Measurements from ENCODE around the gene CHMP1A. TPM values are rescaled to one million over a fixed set of nuclear protein-coding genes. Genes with fewer than 3 reads are reported as not detected.
"Not testable (repeated sequence)": the region's sequence is repeated elsewhere in the genome, so short reads cannot be mapped to it uniquely, and the experiment has no call there.

The CHMP1A gene
- total RNA-seq, 1 donor from 2014 or later: 69.5 TPM

DNA sequence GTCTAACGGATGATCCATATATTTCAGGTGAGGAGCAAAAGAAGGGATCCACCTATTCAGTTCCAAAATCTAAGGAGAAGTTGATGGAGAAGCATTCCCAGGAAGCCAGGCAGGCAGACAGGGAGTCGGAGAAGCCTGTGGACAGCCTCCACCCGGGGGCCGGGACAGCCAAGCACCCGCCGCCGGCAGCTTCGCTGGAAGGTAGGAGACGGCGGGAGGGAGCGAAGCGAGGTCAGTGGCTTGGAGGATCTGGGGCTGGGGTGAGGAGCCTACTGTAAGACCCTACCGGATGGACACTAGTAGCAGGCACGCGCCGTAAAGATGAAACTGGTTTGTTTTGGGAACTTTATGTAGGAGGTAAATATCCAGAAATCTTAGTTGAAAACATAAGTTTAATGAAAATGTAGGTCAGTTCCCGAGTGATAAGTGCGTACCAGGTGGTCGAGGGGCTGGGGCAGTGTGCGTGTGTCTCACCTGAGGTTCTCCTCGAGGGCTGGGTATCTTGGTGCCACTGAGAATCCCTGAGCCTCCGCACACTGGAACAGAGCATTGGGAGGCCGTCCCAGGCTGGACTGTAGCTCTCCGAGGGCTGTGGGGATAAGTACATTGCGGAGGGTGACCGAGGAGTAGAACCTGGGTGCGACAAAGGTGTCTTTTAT is 842 bp upstream of the CHMP1A start:
- ATAC-seq: peak; percentile 9

DNA sequence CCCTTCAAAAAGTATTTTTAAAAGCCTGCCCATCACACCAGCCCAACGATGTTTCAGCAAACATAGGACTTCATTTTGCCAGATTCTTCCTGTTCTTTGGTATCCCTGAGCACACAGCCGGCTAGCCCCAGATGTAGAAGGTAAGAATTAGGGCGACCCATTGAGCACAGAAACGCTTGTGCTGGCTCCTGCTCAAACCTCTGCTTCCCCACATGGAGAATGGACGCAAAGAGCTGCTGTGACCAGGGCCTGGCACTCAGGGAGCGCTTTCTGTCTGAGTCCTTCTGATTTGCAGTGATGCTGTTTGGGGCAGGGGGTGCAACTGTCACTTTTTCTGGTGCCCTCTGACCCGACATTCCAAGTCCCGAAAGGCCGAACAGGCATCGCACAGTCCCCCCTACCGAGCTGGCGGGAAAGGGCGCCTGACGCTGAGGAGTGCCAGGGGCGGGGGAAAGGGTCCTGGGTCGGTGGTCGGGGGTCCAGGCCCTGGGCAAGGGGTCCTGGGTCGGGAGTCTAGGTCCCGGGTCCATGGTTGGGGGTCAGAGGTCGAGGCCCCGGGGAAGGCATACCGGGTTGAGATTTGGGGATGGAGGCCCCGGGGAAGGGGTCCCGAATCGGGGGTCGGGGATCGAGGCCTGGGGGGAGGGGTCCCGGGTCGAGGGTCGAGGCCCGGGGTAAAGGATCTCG is 930 bp downstream of the CHMP1A start:
- no peak for ATAC-seq

DNA sequence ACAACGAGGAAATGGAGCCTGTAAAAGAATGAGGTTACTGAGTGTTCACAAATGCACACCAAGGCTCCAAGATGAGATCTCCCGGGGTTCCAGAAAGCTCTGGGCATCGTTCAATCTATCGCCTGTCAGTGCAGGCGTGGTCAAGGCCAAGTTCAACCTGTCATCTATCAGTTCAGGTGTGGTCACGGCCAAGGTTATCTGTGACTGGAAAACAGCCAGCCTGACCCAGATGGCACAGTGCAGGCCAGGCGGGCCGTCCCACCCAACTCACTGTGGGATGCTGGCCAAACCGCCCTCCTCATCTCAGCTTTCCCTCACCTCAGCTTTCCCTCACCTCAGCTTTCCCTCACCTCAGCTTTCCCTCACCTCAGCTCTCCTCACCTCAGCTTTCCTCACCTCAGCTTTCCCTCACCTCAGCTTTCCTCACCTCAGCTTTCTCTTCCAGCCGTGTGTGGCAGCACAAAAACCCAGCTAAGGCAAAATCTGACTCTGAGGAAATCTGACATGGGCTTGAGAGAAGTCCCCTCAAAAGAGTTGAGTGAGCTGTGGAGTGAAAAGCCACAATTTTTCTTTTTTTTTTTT is 2.4 kb downstream of the CHMP1A start:
- no peak for ATAC-seq

DNA sequence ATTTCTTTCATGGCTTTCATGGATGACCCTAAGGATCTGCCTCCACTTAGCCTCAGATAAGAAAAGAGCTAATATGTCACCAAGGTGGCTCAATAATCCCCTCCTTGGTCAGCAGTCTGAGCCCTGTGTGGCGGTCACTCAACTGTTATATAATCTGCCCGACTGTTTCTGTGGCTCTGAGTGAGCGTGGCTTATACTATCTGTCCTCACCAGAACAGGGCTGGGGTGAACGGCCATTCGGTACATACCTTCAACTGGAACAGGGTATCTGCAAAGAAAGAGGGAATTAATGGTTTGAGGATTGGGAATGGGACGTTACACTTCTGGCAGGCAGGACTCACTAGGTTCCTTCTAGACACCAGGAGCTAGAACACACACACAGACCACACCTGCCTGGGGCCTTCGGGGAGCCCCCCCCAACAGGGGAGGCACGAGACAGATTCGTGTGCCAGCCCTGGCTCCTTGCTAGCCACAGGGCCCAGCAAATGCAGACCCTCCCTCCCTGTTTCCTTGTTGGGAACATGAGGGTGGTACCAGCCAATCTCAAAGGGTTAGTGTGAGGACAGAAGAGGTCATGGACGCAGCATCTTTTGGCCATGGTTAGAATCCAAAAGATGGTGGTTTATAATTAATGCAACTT is 3.7 kb downstream of the CHMP1A start:
- no peak for ATAC-seq

DNA sequence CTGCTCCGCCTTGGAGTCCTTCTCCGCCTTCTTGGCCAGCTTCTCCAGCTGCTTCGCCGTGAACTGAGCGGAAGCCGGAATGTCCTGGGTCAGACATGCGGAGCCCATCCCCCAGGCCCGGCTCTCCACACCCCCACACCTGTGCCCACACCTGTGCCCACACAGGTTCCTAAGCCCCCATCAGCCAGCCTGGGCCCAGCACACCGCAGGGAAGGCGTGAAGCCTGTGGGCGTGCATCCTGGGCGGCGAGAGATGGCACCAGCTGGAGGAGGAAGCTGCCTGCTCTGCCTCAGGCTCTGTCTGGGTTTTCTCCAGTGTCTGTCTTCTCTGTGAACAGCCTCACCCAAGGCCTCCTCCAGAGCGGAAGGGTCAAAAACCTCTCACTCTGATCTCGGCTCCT is 5.9 kb downstream of the CHMP1A start:
- ATAC-seq: no peak

DNA sequence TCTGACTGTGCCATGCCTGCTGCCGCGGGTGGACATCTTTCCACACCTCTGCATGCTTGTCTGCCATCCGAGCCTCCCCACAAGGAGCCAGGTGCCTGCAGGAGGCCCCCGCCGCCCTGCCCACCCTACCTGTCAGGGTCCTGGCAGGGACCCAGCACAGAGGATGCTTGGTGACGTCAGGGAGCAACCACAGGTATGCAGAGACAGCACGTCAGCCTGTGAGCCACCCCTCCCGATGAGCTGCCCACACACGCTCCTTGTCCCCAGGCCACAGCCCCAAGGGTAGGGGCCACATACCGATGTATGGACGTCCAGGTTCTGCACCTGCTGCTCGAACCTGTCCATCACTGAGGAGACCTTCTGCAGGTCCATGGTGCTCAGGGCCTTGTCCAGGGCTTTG is 10.6 kb downstream of the CHMP1A start:
- no peak for ATAC-seq

DNA sequence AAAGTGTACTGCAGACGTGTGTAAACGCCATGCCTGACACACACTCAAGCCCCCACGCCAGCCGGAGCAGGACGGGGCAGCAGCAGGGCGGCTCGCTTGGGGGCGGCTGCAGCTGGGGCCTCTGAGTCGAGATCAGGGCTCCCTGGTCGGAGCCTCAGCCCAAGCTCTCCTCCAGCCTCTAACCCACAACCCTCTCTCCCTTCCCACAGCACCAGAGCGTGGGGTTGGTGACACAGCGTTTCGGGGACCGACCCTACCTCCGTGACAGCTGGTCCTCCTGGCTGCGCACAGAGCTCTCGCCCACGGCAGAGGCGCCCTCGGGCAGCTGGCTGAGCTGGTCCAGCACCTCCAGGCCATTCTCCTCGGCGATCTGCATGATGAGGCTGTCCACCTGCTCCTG is 11.2 kb downstream of the CHMP1A start:
- peak; percentile 3 for ATAC-seq

DNA sequence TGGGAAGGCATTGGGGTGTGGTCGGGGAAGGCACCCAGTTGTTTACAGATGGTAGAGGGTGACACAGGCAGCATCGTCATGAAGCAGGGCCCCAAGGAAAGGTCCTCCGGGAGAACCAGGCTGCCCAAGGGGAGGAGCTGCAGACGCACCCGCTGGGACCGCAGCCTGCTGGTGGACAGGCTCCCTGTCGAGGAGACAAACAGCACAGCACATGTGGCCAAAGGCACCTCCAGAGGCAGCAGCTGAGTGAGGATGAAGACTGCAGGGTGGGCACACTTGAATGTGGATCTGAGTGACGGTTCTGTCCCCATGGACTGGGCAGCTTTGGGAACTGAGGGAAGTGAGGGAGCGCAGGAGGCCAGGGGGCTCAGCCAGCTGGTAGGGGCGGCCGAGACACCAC is 12.4 kb downstream of the CHMP1A start:
- ATAC-seq: no peak

DNA sequence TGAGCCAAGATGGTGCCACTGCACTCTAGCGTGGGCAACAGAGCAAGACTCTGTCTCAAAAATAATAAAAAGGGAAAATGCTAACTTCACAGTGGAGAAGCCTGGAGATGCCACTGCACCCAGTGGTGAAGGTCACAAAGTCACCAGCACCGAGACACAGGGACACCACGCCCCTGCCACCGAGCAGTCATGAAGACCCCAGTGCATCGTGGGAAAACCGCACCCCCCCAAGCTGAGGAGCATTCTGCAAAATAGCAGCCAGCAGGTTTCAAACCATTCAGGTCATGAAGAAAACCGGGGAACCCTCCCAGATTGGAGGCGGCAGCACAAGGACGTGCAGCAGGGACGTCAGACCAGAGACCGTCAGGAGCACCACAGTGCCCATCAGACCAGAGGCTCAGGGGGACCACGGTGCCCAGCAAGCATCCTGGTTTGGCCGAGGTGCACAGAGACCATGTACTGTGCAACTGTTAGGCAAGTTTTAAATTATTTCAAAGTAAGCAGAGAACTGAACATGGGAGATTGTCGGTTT is 13.7 kb downstream of the CHMP1A start:
- ATAC-seq: no peak

DNA sequence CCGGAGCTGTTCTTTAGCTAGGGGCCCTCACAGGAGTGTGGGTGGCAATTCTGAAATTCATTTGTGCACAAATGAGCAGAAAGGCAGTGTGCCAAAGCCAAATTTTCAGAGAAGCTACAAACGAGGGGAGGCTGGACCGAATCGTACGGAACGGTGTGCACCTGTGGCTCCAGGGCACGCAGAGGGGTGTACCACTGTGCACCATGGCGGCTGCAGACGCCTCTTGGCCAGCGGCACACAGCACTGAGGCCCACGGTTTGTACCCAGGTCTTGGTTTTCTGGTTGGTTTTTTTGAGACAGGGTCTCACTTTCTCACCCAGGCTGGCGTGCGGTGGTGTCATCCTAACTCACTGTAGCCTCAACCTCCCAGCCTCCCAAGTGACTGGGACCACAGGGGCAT is 14.9 kb downstream of the CHMP1A start:
- ATAC-seq: no peak

DNA sequence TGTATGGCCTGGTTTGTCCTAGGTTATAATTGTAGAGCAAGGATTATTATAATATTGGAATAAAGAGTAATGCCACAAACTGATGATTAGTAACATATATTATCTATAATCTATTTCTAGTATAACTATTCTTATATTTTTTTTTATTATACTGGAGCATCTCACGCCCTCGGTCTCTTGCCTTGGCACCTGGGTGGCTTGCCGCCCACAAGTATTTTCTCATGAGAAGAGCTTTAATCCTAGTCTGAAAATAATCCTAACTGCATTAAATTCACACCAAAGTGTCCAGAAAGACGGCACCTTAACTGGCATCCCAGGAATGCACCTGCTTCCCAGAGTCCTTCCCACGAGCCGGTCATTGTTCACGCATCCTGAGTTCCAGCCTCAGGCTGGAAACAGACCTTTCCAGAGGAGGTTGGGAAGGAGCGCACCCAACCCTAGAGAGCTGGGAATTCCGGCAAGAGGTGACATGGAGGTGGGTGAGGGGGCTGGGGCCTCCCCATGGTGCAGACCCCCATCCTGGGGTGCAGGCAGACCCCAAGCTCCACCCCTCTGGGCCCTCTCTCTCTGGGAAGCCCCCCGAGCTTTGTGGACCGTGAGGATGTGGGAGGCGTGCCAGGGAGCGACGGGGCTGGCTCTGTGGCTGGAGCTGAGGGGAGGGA is 15.9 kb downstream of the CHMP1A start:
- ATAC-seq: no peak

DNA sequence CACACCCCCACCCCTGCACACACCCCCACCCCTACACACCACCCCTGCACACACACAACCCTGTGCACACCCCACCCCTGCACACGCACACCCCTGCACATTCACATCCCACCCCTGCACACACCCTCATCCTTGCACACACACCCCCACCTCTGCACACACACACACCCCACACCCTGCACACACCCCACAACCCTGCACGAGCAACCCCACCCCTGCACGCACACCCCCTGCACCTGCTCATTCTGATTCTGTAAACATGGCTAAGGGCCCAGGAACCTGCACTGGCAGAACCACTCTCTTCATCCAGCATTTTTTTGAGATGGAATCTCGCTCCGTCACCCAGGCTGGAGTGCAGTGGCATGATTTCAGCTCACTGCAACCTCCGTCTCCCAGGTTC is 18.1 kb downstream of the CHMP1A start:
- no peak for ATAC-seq

DNA sequence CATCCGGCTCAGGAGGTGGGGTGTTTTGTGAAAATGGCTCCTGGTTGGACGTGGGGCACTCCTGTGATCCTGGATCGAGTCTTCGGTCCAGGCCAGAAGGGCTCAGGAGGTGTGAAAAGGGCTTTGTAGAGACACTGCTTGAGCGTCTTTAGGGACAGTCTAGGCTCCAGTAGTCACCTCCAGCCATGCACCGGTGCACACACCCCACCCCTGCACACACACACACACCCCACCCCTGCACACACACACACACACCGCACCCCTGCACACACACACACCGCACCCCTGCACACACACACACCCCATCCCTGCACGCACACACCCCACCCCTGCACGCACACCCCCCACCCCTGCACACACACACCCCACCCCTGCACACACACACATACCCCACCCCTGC is 19.1 kb downstream of the CHMP1A start:
- no peak for ATAC-seq

DNA sequence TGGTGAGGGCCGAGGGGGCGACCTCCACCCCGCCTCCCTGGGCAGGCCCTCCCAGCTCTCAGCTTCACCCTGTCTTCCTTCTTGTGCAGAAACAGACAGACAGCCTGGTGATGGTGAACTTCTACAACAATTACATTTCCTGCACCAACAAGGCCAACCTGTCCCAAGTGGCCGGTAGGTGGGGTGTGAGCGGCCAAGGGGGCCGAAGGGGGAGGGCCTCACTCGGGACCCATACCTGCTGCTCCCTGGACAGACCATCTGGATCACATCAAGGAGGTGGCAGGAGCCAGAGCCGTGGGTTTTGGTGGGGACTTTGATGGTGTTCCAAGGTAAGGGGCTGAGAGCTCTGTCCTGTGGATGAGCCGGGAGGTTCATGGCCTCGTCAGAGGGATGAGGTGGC is 20.1 kb downstream of the CHMP1A start:
- ATAC-seq: no peak

DNA sequence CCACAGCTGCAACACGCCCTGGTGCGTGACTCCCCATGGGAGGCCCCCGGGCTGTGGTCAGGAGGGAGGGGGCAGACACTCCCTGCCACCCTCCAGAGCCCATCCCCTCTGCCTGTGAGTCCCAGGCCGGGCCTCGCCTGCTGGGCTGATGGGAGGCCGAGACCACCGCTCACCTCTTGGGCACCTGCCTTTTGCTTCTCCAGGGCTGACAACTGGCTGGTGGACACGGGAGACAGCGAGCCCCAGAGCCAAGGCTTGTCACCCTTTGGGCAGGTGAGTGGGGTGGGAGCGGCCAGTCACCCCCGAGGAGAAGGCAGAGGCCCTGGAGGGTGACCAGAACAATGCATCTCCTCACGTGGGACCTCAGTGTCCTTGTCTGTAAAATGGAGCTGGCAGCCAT is 20.8 kb downstream of the CHMP1A start:
- ATAC-seq: no peak

DNA sequence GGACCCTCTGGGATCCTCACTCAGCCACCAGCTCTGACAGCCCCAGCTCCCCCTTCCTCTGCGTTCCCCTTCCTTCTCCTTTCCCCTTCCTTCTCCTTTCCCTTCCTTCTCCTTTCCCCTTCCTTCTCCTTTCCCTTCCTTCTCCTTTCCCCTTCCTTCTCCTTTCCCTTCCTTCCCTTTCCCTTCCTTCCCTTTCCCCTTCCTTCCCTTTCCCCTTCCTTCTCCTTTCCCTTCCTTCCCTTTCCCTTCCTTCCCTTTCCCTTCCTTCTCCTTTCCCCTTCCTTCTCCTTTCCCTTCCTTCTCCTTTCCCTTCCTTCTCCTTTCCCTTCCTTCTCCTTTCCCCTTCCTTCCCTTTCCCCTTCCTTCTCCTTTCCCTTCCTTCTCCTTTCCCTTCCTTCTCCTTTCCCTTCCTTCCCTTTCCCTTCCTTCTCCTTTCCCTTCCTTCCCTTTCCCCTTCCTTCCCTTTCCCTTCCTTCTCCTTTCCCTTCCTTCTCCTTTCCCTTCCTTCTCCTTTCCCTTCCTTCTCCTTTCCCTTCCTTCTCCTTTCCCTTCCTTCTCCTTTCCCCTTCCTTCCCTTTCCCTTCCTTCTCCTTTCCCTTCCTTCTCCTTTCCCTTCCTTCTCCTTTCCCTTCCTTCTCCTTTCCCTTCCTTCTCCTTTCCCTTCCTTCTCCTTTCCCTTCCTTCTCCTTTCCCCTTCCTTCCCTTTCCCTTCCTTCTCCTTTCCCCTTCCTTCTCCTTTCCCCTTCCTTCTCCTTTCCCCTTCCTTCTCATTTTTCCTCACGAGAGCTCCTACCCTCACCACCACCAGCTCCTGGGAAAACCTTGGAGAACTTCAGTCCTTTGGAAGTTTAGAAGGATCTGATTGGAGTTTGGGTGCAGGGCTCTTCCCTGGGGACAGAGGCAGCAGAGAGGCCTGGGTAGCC is 22.8 kb downstream of the CHMP1A start:
- not testable (repeated sequence) for ATAC-seq

DNA sequence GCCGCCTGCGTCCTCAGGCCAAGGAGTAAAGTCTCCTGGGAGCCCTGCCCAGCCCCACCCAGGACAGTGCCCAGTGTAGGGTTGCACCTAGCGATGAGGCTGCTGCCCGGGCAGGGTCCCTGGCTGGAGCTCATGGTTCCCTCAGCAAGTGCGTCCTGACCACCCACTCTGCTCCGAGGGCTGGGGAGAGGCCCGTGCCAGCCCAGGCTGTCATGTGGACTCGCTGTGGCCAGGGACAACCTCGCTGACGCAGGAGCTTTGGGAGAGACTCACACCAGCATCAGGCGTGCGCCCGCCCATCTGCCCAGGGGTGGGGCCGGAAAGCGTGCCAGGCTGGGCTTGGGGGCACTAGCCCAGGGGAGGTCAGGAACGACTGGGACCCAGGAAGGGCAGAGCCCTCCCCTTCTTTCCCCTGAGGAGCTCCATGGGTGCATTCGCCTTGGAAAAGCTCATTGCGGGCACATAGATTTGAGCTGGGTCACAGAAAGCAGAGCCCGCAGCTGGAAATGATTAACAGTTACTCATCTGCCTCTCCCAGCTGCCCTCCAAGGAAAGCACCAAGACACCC is 24.4 kb downstream of the CHMP1A start:
- ATAC-seq: peak; percentile 43

DNA sequence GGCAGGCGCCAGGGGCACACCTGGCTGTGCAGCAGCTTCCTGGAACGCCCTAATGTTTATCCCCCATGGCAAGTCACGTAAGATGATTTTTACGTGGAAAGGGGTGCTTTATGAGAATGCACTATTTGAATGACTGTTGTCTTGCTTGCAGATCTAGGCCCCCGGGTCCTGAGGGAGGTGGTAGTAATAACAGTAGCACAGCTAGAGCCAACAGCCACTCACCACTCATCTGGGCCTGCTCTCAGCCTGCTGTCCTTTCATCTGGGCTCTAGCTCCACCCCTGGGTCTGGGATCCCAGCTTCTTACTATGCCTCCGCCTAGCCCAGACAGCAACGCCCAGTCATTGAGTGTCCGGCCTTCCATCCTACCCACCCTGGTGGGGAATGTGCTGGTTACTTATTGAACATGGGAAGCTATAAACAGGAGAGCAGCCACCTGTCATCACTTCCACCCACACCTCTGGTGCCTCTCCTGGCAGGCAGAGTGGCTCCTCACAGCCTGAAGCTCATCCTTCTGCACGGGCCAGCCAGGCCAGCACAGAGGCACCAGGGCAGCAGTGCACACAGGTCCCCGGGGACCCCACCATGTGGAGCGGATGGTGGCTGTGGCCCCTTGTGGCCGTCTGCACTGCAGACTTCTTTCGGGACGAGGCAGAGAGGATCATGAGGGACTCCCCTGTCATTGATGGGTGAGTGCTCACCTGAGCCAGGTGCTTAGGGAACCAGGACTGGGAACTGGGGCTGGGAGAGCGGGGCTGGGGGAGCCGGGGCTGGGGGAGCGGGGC is 27.5 kb downstream of the CHMP1A start:
- ATAC-seq: no peak

DNA sequence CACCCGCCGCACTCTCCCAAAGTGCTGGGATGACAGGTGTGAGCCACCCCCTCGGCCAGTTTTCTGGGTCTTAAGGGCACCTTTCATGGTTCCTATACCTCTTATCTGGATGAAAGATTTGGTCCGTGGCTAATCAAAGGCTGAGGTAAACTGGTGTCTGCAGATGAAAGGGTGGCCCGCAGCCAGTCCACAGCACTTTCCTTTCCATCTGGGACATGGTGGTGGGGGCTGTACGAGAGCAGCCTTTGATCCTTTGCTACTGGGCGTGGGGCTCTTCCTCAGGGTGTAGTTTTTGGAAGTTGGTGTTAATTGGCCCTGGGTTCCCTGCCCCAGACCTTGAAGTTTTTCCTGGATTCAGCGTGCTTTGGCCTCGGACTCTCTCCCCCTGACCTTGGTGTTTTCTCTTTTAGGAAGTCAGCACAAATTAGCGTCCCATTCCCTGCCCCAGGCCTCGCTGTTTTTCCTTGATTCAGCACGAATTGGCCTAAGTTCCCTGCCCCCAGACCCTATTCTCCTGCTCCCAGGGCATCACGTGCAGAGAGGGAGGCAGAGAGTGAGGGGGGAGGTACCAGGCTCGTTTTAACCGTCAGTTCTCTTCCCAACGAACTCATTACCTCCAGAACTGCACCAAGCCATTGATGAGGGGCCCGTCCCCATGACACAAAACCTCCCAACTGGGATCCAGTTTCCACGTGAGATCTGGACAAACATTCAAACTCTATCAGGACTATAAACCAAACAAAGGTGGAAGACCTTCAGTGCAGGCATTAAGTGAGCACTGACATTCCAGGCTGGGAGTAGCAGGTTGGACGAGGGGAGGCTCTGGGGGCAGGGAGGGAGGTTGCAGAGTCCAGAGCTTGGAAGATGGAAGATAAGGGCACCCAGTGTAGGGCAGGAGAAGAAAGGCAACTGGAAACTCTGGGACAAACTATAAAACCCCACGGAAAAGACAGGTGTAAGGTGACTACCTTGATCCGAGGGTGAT is 32.4 kb downstream of the CHMP1A start:
- ATAC-seq: no peak
